Adrenal gland (tissue), 5 donors: ENCODE results near the gene KLF9.

Source experiments
- CTCF ChIP-seq, 6 experiments: fragments of 450-650 bp in 4 of 6; fragments of 200-600 bp in 2 of 6; sonication (generic) in 1 of 6; IDR thresholded peaks; 1 replicate in 5 of 6; 2 replicates in 1 of 6; pipeline versions ENCODE4 v1.5.1 to v1.8.0; 2016 to 2021; ENCODE audit warnings: antibody characterized with exemption in 6 of 6, mild to moderate bottlenecking in 2 of 6, moderate library complexity in 1 of 6
- POLR2A ChIP-seq, 2 donors: fragments of 450-650 bp; IDR thresholded peaks; one replicate each; pipeline ENCODE4 v1.6.1; 2017; ENCODE audit warnings: antibody characterized with exemption in 2 of 2, mild to moderate bottlenecking in 2 of 2, moderate library complexity in 1 of 2
- donor health status: DM: no; HTN: no; CAD: no.

- TF ChIP-seq POLR2A (IDR thresholded peaks at IDR 0.05) (no peak), CTCF (IDR thresholded peaks at IDR 0.05) (no peak)
Measured at GRCh38 chr9:70451765-70452164, 37.3 kb upstream of the KLF9 start.
